Heart left ventricle (tissue), 13 donors: ENCODE measurements around the gene LYZL1.
"Not testable (repeated sequence)": the region's sequence is repeated elsewhere in the genome, so short reads cannot be mapped to it uniquely, and the experiment has no call there.

Experiments
- POLR2A ChIP-seq, 2 donors: fragments of 450-650 bp; IDR thresholded peaks; one replicate each; pipeline ENCODE4 v1.6.1; 2017; ENCODE audit warnings: antibody characterized with exemption in 2 of 2, mild to moderate bottlenecking in 2 of 2, moderate library complexity in 2 of 2
- TF ChIP-seq, protein P1 (sequence below), 12 donors: fragments of 200-600 bp; sonication (generic) in 4 of 12; IDR thresholded peaks; one replicate each; pipeline versions ENCODE4 v1.5.0 to v1.8.0; 2018 to 2022; ENCODE audit warnings: antibody characterized with exemption in 12 of 12, mild to moderate bottlenecking in 5 of 12
- donor health status: ischemic (EF 13 %, LVEDD 7.1; RV severe dilation, severe dysfunction).
- donor health status: DM: no; HTN: yes; CAD: no.
- donor health status: DM: no; HTN: no; CAD: no.
- donor health status: ischemic (EF 25% LVEDD 6.9; RV normal size, moderate dysfunction).
- donor health status: ischemic (EF 25% LVEDD 5.7; RV mildly dilated, moderate dysfunction).
- donor health status: ischemic (EF 35%, LVEDD 5.7; RV mildly dilated, moderate dysfunction).
- donor health status: nonischemic (EF 11% LVEDD 7.7; RV severe dilation, severe dysfunction).
- donor health status: DM: yes; HTN: yes; CAD: no.
- donor health status: PGD.
- donor health status: ischemic (EF 29% LVEDD 5.4; RV normal size, mild dysfunction).
- donor health status: nonischemic (EF 23%, LVEDD 6.1; RV moderate dilation, normal function).

- TF ChIP-seq, protein P1, sequence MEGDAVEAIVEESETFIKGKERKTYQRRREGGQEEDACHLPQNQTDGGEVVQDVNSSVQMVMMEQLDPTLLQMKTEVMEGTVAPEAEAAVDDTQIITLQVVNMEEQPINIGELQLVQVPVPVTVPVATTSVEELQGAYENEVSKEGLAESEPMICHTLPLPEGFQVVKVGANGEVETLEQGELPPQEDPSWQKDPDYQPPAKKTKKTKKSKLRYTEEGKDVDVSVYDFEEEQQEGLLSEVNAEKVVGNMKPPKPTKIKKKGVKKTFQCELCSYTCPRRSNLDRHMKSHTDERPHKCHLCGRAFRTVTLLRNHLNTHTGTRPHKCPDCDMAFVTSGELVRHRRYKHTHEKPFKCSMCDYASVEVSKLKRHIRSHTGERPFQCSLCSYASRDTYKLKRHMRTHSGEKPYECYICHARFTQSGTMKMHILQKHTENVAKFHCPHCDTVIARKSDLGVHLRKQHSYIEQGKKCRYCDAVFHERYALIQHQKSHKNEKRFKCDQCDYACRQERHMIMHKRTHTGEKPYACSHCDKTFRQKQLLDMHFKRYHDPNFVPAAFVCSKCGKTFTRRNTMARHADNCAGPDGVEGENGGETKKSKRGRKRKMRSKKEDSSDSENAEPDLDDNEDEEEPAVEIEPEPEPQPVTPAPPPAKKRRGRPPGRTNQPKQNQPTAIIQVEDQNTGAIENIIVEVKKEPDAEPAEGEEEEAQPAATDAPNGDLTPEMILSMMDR (IDR thresholded peaks at IDR 0.05) = not testable (repeated sequence)
- not testable (repeated sequence) for TF ChIP-seq POLR2A (IDR thresholded peaks at IDR 0.05)
Measured at GRCh38 chr10:29291561-29291960, 2.7 kb downstream of the LYZL1 start.
